NK-92 treated with Interleukin-12 subunit alpha and Interleukin-12 subunit beta, amount 100 ng/mL, for 24 hours (cell line): Measurements from ENCODE around the gene ILDR2.

Experiments
- DNase-seq: peaks from one replicate; lab custom pipeline; 2025; lab: John Stamatoyannopoulos, UW

ILDR2 gene, protein sequence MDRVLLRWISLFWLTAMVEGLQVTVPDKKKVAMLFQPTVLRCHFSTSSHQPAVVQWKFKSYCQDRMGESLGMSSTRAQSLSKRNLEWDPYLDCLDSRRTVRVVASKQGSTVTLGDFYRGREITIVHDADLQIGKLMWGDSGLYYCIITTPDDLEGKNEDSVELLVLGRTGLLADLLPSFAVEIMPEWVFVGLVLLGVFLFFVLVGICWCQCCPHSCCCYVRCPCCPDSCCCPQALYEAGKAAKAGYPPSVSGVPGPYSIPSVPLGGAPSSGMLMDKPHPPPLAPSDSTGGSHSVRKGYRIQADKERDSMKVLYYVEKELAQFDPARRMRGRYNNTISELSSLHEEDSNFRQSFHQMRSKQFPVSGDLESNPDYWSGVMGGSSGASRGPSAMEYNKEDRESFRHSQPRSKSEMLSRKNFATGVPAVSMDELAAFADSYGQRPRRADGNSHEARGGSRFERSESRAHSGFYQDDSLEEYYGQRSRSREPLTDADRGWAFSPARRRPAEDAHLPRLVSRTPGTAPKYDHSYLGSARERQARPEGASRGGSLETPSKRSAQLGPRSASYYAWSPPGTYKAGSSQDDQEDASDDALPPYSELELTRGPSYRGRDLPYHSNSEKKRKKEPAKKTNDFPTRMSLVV

GRCh38 chr1:166975361-166976129 lies at the start of gene ILDR2:
Gene ILDR2, minus strand, starts transcription at chr1:166975540. Its CDS starts 272 bp downstream, at chr1:166975268.
- no peak for DNase-seq

DNA sequence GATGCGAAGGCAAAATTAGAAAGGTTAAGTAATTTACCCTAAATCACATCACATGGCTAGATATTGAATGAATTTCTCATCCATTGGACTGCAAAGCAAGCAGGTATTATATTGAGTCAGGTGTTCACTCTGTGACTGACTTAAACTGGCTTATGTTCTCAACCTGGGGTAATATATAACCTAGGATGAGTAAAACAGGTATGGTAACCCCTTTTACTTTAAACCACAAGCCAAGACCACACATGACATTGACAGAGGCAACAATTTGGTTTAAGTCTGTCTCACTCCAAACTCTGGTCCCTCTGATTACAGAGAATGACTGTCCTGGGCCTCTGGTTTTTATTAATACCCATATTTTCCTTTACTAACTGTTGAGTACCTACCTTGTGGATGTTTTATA lies 47.0 kb upstream of the ILDR2 start:
- no peak for DNase-seq

DNA sequence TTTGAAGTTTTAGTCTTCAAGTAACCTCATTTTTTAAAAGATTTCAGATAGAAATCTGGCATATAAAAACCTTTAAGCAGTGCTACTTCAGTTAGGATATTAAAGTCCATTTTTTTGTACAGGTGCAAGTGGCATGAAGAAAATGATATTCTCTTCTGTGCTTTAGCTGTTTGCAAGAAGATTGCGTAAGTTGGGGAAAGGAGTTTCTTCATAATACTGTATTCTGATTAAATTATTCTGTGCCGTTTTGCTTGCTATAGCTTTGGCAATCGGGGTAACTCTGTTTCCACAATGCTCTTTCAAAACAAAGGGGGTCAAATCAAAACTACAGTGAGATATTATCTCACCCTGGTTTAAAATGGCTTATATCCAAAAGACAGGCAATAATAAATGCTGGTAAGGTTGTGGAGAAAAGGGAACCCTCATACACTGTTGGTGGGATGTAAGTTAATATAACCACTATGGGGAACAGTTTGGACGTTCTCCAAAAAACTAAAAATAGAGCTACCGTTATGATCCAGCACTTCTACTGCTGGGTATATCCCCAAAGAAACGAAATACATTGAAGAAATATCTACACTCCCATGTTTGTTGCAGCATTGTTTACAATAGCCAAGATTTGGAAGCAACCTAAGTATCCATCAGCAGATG lies 40.9 kb upstream of the ILDR2 start:
- DNase-seq = no peak

DNA sequence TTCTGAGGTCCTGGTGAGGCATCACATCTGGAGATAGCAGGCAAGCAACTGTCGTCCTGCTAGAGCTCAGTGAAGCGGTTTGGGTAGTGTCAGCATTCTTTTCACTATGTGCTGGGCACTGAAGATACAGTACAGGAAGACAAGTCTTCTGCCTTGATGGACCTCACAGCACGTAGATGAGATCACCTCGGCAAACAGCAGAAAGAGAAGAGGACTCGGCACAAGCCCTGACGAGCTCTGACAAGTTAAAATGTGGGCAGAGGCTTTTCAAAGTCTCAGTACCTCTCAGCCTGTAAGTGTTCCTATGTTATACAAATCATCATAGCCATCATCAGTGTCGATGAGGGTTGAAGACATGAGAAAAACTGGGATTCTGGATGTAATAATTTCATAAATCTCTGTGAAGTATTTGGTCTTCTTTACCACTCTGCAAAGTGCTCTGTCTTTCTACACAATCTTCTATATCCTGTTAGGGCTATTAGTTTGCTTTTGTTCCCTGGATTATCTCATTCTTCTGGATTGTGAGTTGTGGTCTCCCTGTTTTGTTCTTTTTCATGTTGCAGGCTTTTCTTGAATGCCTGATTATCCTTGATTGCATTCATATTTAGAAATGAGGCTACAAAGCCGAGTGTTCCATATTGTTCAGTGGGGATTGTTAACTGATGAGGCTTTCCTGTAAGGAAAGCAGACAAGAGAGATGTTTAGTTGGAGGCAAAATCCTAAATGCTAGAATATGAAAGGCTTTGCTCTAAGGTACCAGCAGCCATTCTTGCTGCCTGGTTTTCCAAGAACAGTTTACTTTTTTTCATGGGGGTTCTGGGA lies 38.0 kb upstream of the ILDR2 start:
- no peak for DNase-seq

DNA sequence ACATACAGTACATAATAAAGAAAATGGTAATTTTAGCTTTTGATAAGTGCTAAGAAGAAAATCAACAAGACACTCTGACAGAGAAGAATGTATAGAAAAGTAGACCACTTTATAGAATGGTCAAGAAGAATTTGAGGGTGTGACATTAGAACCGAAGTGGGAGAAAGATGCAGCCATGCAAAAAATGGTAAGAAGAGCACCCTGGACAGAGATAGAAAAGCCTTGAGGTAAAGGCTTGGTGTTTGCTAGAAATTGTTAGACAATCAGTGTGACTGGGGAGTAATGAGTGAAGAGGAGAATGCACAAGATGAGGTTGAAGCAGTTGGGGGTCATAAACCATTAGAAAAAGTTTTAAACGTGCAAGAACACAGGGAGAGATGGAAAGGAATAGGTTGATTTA lies 37.2 kb upstream of the ILDR2 start:
- no peak for DNase-seq

- DNase-seq = no peak
Observed at GRCh38 chr1:167011560-167012191, 36.3 kb upstream of the ILDR2 start.

DNA sequence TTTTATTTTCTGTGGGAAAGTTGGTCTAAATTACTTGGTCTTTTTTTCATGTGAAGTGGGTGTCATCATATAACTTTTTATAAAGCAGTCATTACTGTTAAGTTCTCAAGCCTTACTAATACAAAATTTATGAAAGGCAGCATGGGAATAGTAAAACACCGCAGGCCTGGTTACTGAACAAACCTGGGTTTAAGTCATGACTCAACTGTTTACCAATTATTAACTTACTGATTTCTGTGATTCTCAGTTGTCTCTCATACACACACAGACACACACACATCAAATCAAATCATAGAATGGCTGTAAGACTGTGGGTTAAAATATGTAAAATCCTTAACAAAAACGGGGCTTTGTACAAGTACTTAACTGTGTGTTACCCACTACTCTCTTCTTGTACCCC lies 28.4 kb upstream of the ILDR2 start:
- DNase-seq = no peak

- no peak for DNase-seq
Observed at GRCh38 chr1:167002354-167002753, 27.0 kb upstream of the ILDR2 start.

- DNase-seq = no peak
Observed at GRCh38 chr1:167000546-167000945, 25.2 kb upstream of the ILDR2 start.

DNA sequence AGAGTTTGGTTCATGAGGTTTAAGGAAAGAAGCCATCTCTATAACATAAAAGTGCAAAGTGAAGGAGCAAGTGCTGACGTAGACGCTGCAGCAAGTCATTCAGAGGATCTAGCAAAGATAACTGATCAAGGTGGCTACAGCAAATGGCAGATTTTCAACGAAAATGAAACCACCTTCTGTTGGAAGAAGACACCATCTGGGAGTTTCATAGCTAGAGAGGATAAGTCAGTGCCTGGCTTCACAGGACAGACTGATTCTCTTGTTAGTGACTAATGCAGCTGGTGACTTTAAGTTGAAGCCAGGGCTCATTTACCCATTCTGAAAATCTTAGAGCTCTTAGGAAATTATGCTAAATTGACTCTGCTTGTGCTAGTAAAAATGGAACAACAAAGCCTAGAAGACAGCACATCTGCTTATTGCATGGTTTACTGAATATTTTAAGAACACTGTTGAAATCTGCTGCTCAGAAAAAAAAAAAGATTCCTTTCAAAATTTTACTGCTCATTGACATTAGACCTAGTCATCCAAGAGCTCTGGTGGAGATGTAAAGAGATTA lies 24.2 kb upstream of the ILDR2 start:
- no peak for DNase-seq

DNA sequence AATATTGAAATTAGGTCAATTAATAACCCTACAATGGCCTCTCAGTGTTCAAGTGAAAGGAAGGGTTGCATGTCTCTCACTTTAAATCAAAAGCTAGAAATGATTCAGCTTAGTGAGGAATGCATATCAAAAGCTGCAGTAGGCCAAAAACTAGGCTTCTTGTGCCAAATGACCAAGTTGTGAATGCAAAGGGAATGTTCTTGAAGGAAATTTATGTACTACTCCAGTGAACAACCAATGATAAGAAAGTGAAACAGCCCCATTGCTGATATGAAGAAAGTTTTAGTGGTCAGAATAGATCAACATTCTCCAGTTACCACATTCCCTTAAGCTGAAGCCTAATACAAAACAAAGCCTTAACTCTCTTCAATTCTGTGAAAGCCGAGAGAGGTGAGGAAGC lies 23.7 kb upstream of the ILDR2 start:
- DNase-seq = no peak

GRCh38 chr1:166988974-166989515 lies 13.7 kb upstream of the ILDR2 start, which contains the start of gene MAEL:
Gene MAEL, plus strand, starts transcription at chr1:166989280. Its CDS starts 73 bp downstream, at chr1:166989353.
- no peak for DNase-seq

DNA sequence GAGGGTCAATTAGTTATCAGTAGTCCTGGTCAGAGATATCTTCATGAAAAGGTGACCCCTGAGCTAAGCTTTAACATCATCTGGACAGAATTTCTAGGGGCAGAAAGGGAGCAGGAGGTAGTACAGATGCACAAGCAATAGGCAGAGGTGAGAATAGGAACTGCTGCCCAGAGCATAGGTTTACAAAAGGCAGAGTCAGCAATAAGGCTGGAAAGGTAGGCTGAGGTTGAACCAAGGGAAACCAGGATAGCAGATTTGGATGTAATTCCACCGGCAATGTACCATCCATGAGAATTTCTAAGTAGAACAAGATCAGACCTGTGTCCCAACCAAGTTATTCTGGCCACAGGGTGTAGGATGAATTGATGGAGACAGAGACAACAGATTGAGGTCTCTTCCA lies 6.2 kb upstream of the ILDR2 start:
- DNase-seq = no peak

GRCh38 chr1:166980818-166981217 lies 5.5 kb upstream of the ILDR2 start:
- no peak for DNase-seq

DNA sequence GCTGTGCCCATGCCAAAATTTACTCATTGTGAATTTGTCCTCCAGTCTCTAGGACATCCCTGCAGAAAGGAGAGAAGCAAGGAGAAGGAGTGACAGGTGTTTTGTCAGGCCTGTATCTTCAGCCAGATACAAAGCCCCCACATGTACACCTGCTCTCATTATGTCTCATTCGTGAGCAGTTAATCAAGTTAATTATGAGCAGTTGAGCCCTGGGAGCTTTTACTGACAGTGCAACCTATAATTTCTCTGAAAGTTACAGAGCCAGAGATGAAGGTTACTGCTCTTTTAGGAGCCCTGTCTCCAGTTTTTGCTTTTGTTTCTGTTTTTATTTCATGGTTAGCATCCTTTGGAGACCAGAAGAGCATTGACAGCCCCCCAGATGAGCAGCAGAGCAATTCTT lies 5.0 kb upstream of the ILDR2 start:
- no peak for DNase-seq

DNA sequence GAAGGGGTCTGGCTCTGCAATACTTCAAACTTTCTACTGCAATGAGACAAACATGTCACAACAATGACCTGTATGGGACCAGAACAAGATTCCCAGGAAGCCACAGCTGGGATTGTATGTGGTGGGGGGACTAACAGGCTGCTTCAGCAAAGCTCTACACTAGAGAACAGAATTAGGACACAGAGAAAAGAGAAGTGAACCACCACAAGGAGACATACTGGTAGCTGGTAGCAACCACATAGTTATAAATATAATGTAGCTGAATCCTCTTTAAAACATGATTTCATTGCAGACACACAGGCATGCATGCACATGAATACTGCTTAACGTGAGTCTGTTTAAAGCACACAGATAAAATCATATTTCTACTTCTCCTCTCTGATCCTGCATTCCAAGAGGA lies 3.5 kb upstream of the ILDR2 start:
- DNase-seq = no peak

DNA sequence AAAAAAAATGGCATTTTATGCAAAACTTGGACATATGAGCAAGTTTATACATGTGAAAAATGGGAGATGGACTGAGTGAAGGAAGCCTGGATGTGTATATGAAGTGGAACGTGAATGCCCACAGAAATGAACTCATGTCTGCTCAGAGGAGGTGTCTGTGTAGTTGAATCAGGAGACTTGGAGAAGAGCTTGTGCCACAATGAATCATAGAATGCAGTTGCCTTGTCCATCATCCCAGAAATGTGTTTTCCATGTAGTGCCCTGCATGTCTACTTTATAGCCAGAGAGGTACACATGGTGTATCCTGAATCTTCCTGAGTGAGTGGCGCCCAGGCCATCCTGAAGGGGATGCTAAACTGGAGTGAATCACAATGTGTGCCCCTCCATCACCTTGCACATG lies 2.6 kb upstream of the ILDR2 start:
- DNase-seq = no peak

DNA sequence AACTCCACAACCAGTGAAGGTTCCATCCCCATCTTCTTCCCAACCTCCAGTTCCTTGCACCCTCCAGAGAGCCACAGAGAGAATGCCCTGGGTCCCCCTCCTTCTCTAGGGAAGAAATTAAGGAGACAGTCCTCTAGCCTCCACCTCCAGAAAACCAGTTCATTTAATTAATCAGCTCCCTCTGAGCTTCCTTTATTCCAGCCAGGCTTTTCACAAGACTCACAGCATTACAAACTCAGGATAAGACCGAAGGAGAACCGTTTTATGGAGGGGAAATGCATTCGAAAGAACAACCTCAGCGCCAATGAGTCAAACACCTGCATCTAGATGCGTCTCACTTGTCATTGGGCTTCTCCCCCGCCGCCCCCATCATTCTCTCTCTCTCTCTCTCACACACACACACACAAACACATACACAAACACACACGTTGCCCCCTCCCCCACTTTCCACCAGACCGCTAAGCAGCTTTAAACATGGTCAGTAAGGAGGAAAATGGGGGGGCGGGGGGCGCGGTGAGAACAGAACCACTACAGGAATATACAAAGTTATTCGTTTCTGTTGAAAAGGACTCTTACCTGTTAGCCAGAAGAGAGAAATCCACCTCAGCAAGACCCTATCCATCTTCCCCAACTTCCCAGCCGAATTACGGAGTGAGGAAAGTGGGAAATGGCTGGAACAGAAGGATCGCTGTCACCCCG lies 544 bp downstream of the ILDR2 start:
- DNase-seq = no peak

DNA sequence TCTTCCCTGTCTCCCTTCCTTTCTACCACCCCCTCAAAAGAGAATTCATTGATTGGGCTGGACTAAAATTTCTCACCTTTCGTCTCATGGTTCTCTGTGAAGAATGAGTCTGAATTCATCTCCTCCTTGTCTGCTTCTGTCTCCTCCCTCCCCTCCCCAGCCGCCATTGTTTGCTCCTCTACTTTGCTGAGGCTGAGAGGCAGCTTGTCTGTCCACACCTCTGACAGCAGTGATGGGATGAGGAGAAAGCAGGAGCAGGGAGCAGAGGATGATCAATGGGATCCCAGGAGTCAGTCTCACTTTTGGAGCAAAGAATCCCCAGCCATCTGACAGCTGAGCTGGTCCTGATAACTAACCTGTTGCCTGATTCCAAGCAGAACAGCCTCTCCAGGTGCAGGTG lies 2.5 kb downstream of the ILDR2 start:
- DNase-seq = no peak

DNA sequence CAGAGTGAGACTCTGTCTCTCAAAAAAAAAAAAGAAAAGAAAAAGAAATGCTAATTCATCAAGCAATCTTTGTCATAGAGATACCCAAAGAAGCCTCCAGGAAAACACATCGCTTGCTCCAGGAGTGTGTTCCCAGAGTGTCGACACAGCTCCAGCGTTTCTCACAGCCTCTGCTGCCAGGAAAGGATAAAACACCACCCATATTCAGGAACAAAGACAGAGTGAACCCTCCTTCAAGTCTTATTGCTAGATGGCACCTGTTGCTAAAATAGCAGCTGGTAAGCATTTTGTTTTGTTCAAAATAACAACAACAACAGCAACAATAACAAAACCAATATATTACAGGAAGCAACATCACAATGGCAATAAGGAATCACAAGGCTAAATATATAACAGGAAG lies 3.1 kb downstream of the ILDR2 start:
- DNase-seq = no peak
